Tibial nerve (tissue), 4 donors: ENCODE data around the gene FAM50B. TPM values are rescaled to one million over a fixed set of nuclear protein-coding genes. Genes with fewer than 3 reads are reported as not detected.

ENCODE experiments used
- DNase-seq, 2 donors: peaks; one replicate each; pipeline ENCODE4 v3.0.0-alpha.2; 2019; ENCODE audit warnings: low spot score in 2 of 2
- H3K27ac ChIP-seq, 4 donors: fragments of 200-600 bp; sonication (generic) in 3 of 4; one replicate each; pipeline ENCODE4 v1.5.1; 2017 to 2019; ENCODE audit warnings: mild to moderate bottlenecking in 1 of 4
- H3K27me3 ChIP-seq, 2 donors: fragments of 200-600 bp; sonication (generic) in 1 of 2; one replicate each; pipeline versions ENCODE4 v1.5.1 to v1.6.0; 2017 to 2019
- H3K36me3 ChIP-seq, 3 donors: fragments of 200-600 bp; sonication (generic); one replicate each; pipeline ENCODE4 v1.5.1; 2018 to 2019
- H3K4me1 ChIP-seq, 4 donors: fragments of 200-600 bp; sonication (generic) in 3 of 4; one replicate each; pipeline ENCODE4 v1.5.1; 2017 to 2019
- H3K4me3 ChIP-seq, 4 donors: fragments of 200-600 bp; sonication (generic) in 3 of 4; one replicate each; pipeline ENCODE4 v1.5.1; 2017 to 2019; ENCODE audit warnings: mild to moderate bottlenecking in 1 of 4, moderate library complexity in 1 of 4
- H3K9me3 ChIP-seq, 4 donors: fragments of 200-600 bp; sonication (generic) in 3 of 4; one replicate each; pipeline ENCODE4 v1.5.1; 2017 to 2019
- CTCF ChIP-seq, 5 experiments: fragments of 200-600 bp in 3 of 5; fragments of 450-650 bp in 2 of 5; sonication (generic) in 3 of 5; IDR thresholded peaks; one replicate each; pipeline ENCODE4 v1.5.1; 2016 to 2019; ENCODE audit warnings: antibody characterized with exemption in 5 of 5, mild to moderate bottlenecking in 3 of 5, moderate library complexity in 2 of 5
- EP300 ChIP-seq, 2 donors: sonication (generic); formaldehyde crosslinking; IDR thresholded peaks; one replicate each; pipeline ENCODE4 v1.6.1; 2017; ENCODE audit warnings: antibody characterized with exemption in 2 of 2, mild to moderate bottlenecking in 1 of 2
- POLR2A ChIP-seq, 2 donors: fragments of 450-650 bp; IDR thresholded peaks; one replicate each; pipeline ENCODE4 v1.6.1; 2017; ENCODE audit warnings: antibody characterized with exemption in 2 of 2, mild to moderate bottlenecking in 2 of 2, moderate library complexity in 2 of 2
- WGBS, 2 donors: methylation state at CpG; one replicate each; pipeline ENCODE4 v1.1.5; 2018; 5-methylcytosine and 5-hydroxymethylcytosine counted together
- total RNA-seq, 4 donors: library from RNA; depleted of rRNA; stranded (reverse); fragments of >200 nt; gene quantifications; one replicate each; pipeline ENCODE4 v1.1.0, GENCODE V29; 2016

FAM50B gene
- total RNA-seq, 4 donors from 2014 or later, result 6.9 to 23.5 (median 16.1) TPM

- TF ChIP-seq CTCF (IDR thresholded peaks at IDR 0.05) (no peak), EP300 (IDR thresholded peaks at IDR 0.05) (no peak), POLR2A (IDR thresholded peaks at IDR 0.05) (no peak)
- DNase-seq, result no peak
- Histone ChIP-seq H3K36me3 (no peaks in the 10 kb centered on the region), H3K9me3 (no peaks in the 10 kb centered on the region), H3K4me3 (no peak overlapping the region), H3K4me1 (peaks cover 0 to 17% (median 2%) of the 10 kb centered on the region in 4 donors), H3K27ac (no peak overlapping the region), H3K27me3 (no peaks in the 10 kb centered on the region)
- WGBS, 2 donors, result 75 to 82% methylated on average over 1 of the region's 1 CpG
Observed at GRCh38 chr6:3837781-3838180, 11.4 kb upstream of the FAM50B start.

GRCh38 chr6:3838992-3839867, 9.9 kb upstream of the FAM50B start:
- TF ChIP-seq POLR2A (IDR thresholded peaks at IDR 0.05) (no peak), CTCF (IDR thresholded peaks at IDR 0.05) (no peak), EP300 (IDR thresholded peaks at IDR 0.05) (no peak)
- WGBS, 2 donors, result 58 to 71% methylated on average over 8 of the region's 8 CpGs
- Histone ChIP-seq H3K4me3 (no peak overlapping the region), H3K36me3 (no peaks in the 10 kb centered on the region), H3K9me3 (no peaks in the 10 kb centered on the region), H3K4me1 (peaks cover 0 to 17% (median 2%) of the 10 kb centered on the region in 4 donors), H3K27ac (no peak overlapping the region), H3K27me3 (no peaks in the 10 kb centered on the region)
- no peak for DNase-seq

GRCh38 chr6:3841066-3841454, 8.1 kb upstream of the FAM50B start:
- TF ChIP-seq POLR2A (IDR thresholded peaks at IDR 0.05), result no peak
- TF ChIP-seq CTCF (IDR thresholded peaks at IDR 0.05), result no peak
- TF ChIP-seq EP300 (IDR thresholded peaks at IDR 0.05), result no peak
- Histone ChIP-seq H3K27ac (no peak overlapping the region), H3K27me3 (no peaks in the 10 kb centered on the region), H3K9me3 (no peaks in the 10 kb centered on the region), H3K36me3 (no peaks in the 10 kb centered on the region), H3K4me3 (no peak overlapping the region), H3K4me1 (peaks cover 0 to 5% (median 0%) of the 10 kb centered on the region in 4 donors)
- no peak for DNase-seq
- WGBS, 2 donors, result 89 to 90% methylated on average over 6 of the region's 6 CpGs

- Histone ChIP-seq H3K36me3 (no peaks in the 10 kb centered on the region), H3K27ac (no peak overlapping the region), H3K27me3 (no peaks in the 10 kb centered on the region), H3K9me3 (no peaks in the 10 kb centered on the region), H3K4me1 (no peaks in the 10 kb centered on the region), H3K4me3 (no peak overlapping the region)
- TF ChIP-seq CTCF (IDR thresholded peaks at IDR 0.05), result no peak
- TF ChIP-seq EP300 (IDR thresholded peaks at IDR 0.05), result no peak
- no peak for TF ChIP-seq POLR2A (IDR thresholded peaks at IDR 0.05)
- WGBS, 2 donors, result 60 to 65% methylated on average over 9 of the region's 9 CpGs
- no peak for DNase-seq
Observed at GRCh38 chr6:3841711-3842565, 7.2 kb upstream of the FAM50B start.
